ENCODE measurements around the gene RNF167. TPM values are rescaled to one million over a fixed set of nuclear protein-coding genes. Genes with fewer than 3 reads are reported as not detected.
A peak's percentile ranks its signal among the peaks of the same experiment; 100 is the strongest.

The RNF167 gene
- total and polyA plus RNA-seq, 2 of the 13 experiments (the other 11 are each of a cell fraction or from before 2014, with no cell fraction given): 44.1 to 45.4 TPM

GRCh38 chr17:4934173-4934979 lies 5.7 kb upstream of the RNF167 start (continued):
- TF ChIP-seq CBFB (CRISPR knock-in tag; IDR thresholded peaks at IDR 0.05): 0 out of 2 replicates have a peak, but pooled peaks have one; percentile 25
- peak; percentile 70 for TF ChIP-seq XRCC5 (optimal IDR thresholded peaks at IDR 0.05; ENCODE audit: low read length)
- TF ChIP-seq TAF1 (CRISPR knock-in tag; IDR thresholded peaks at IDR 0.05): peak; percentile 8; the same call in 1 of the 2 replicates
- peak; percentile 43 for TF ChIP-seq MIER2 (CRISPR knock-in tag; IDR thresholded peaks at IDR 0.05)
- TF ChIP-seq SIN3B (IDR thresholded peaks at IDR 0.05; ENCODE audit: low read length): no peak
- peak; percentile 9; the same call in 1 of the 2 replicates for TF ChIP-seq MED1 (CRISPR knock-in tag; IDR thresholded peaks at IDR 0.05)
- TF ChIP-seq ZFX (CRISPR knock-in tag; IDR thresholded peaks at IDR 0.05; ENCODE audit: low read depth): peak; percentile 78
- TF ChIP-seq CBX5 (CRISPR knock-in tag; IDR thresholded peaks at IDR 0.05; ENCODE audit: borderline replicate concordance): peak; percentile 42; the same call in 1 of the 2 replicates
- no peak for TF ChIP-seq DNMT3B (CRISPR knock-in tag; conservative IDR thresholded peaks at IDR 0.05)
- TF ChIP-seq KDM3A (CRISPR knock-in tag; IDR thresholded peaks at IDR 0.05; ENCODE audit: low read depth): no peak
- TF ChIP-seq YY1 (IDR thresholded peaks at IDR 0.05; ENCODE audit: insufficient read depth, insufficient replicate concordance, low read depth, low read length): peak; percentile 54
- 0 out of 2 replicates have a peak, but pooled peaks have one; percentile 36 for TF ChIP-seq GATAD2A (CRISPR knock-in tag; IDR thresholded peaks at IDR 0.05)
- 0 out of 2 replicates have a peak, but pooled peaks have one; percentile 15 for TF ChIP-seq FOXP4 (CRISPR knock-in tag; IDR thresholded peaks at IDR 0.05)
- no peak for TF ChIP-seq NBN (conservative IDR thresholded peaks at IDR 0.05)
- peak; percentile 57; the same call in 1 of the 2 replicates for TF ChIP-seq BORCS8-MEF2B (CRISPR knock-in tag; IDR thresholded peaks at IDR 0.05)
- peak; percentile 51; the same call in 1 of the 2 replicates for TF ChIP-seq MIXL1 (CRISPR knock-in tag; IDR thresholded peaks at IDR 0.05)
- no peak for TF ChIP-seq SKI (IDR thresholded peaks at IDR 0.05; ENCODE audit: partially characterized antibody)
- TF ChIP-seq SALL2 (CRISPR knock-in tag; IDR thresholded peaks at IDR 0.05): 0 out of 2 replicates have a peak, but pooled peaks have one; percentile 23
- TF ChIP-seq CTCF (CRISPR knock-in tag; IDR thresholded peaks at IDR 0.05): peak; percentile 79
- no peak for TF ChIP-seq FOXO4 (CRISPR knock-in tag; conservative IDR thresholded peaks at IDR 0.05)
- TF ChIP-seq ZBTB7A (CRISPR knock-in tag; IDR thresholded peaks at IDR 0.05): 0 out of 2 replicates have a peak, but pooled peaks have one; percentile 24
- no peak for TF ChIP-seq GPBP1L1 (CRISPR knock-in tag; IDR thresholded peaks at IDR 0.05)
- no peak for TF ChIP-seq FOXC1 (CRISPR knock-in tag; IDR thresholded peaks at IDR 0.05; ENCODE audit: borderline replicate concordance)
- peak; percentile 89 for TF ChIP-seq ZBTB38 (CRISPR knock-in tag; IDR thresholded peaks at IDR 0.05)
- 0 out of 2 replicates have a peak, but pooled peaks have one; percentile 48 for TF ChIP-seq ETV5 (CRISPR knock-in tag; IDR thresholded peaks at IDR 0.05; ENCODE audit: borderline replicate concordance)

Measured in HepG2 (cell line).